Esophagus squamous epithelium (tissue), 5 donors: Measurements from ENCODE around the gene ZMPSTE24. TPM values are rescaled to one million over a fixed set of nuclear protein-coding genes. Genes with fewer than 3 reads are reported as not detected.

Source experiments
- DNase-seq: peaks from one replicate; lab custom pipeline; 2025; lab: John Stamatoyannopoulos, UW
- H3K27ac ChIP-seq, 4 donors: fragments of 200-600 bp; sonication (generic); one replicate each; pipeline ENCODE4 v1.5.1; 2016 to 2019; ENCODE audit warnings: mild to moderate bottlenecking in 1 of 4
- H3K27me3 ChIP-seq, 4 donors: fragments of 200-600 bp; sonication (generic); 1 replicate in 3 of 4; 2 replicates in 1 of 4; pipeline versions ENCODE4 v1.5.1 to v1.6.0; 2017 to 2021; ENCODE audit warnings: antibody characterized with exemption in 1 of 4
- H3K36me3 ChIP-seq, 3 donors: fragments of 200-600 bp; sonication (generic); one replicate each; pipeline ENCODE4 v1.5.1; 2016 to 2019
- H3K4me1 ChIP-seq, 3 donors: fragments of 200-600 bp; sonication (generic); one replicate each; pipeline ENCODE4 v1.5.1; 2017 to 2019
- H3K4me3 ChIP-seq, 4 donors: fragments of 200-600 bp; sonication (generic); 1 replicate in 3 of 4; 2 replicates in 1 of 4; pipeline ENCODE4 v1.5.1; 2016 to 2019; ENCODE audit warnings: mild to moderate bottlenecking in 2 of 4, moderate library complexity in 1 of 4
- H3K9me3 ChIP-seq, 3 donors: fragments of 200-600 bp; sonication (generic); one replicate each; pipeline ENCODE4 v1.5.1; 2016 to 2019
- CTCF ChIP-seq, 6 experiments: fragments of 450-650 bp in 4 of 6; fragments of 200-600 bp in 2 of 6; sonication (generic) in 2 of 6; IDR thresholded peaks; one replicate each; pipeline ENCODE4 v1.5.1; 2016 to 2019; ENCODE audit warnings: antibody characterized with exemption in 6 of 6, mild to moderate bottlenecking in 4 of 6, moderate library complexity in 4 of 6
- POLR2A ChIP-seq, 4 donors: fragments of 450-650 bp; IDR thresholded peaks; one replicate each; pipeline ENCODE4 v1.6.1; 2017; ENCODE audit warnings: antibody characterized with exemption in 4 of 4, mild to moderate bottlenecking in 4 of 4, moderate library complexity in 3 of 4
- WGBS, 2 donors: methylation state at CpG; one replicate each; pipeline ENCODE4 v1.1.5; 2018; 5-methylcytosine and 5-hydroxymethylcytosine counted together
- intact Hi-C: fragments of 100-400 bp; cut with DNase I; formaldehyde crosslinking; loops from one replicate; pipeline ENCODE4 v1.15.0; 2022
- total RNA-seq, 4 donors: library from RNA; depleted of rRNA; stranded (reverse); fragments of >200 nt; gene quantifications; one replicate each; pipeline ENCODE4 v1.1.0, GENCODE V29; 2016
- donor health status: DM: yes; HTN: yes; CAD: no.

Gene ZMPSTE24
- total RNA-seq, 4 donors from 2014 or later, result 26.2 to 47.1 (median 39.0) TPM

GRCh38 chr1:40248412-40248811 is 9.6 kb upstream of the ZMPSTE24 start:
- TF ChIP-seq CTCF (IDR thresholded peaks at IDR 0.05) (no peak), POLR2A (IDR thresholded peaks at IDR 0.05) (no peak)
- no peak for DNase-seq

DNA sequence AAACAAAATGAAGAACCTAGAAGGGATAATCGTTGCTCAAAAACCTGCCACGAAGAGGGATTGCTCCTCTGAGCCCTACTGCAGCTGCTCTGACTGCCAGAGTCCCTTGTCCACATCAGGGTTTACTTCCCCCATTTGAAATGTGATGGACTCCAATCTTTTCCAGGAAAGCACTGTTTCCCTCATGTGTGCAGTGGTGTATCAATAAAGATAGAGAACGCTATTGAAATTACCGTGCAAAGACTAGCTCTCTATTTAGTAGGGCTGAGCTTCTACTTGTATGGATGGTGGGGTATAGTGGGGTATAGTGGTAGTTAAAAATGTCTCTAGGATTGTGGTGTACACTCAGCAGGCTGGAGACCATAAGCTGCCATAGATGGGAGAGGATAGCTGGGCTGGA is 6.6 kb upstream of the ZMPSTE24 start:
- 75 to 80% methylated on average over 4 of the region's 4 CpGs for WGBS, 2 donors
- no peaks in the 10 kb centered on the region for H3K36me3 ChIP-seq
- intact Hi-C loops, result no loop called here
- H3K4me3 ChIP-seq, result no peak overlapping the region
- H3K27ac ChIP-seq, result no peak overlapping the region
- H3K27me3 ChIP-seq, result no peaks in the 10 kb centered on the region
- no peak for DNase-seq
- TF ChIP-seq POLR2A (IDR thresholded peaks at IDR 0.05) (no peak), CTCF (IDR thresholded peaks at IDR 0.05) (no peak)
- peaks cover under 1 to 14% (median under 1%) of the 10 kb centered on the region in 3 donors for H3K4me1 ChIP-seq
- H3K9me3 ChIP-seq, result no peaks in the 10 kb centered on the region

More at GRCh38 chr1:40248412-40248811, 9.6 kb upstream of the ZMPSTE24 start:
- Histone ChIP-seq H3K27me3 (no peaks in the 10 kb centered on the region), H3K9me3 (no peaks in the 10 kb centered on the region), H3K27ac (no peak overlapping the region), H3K36me3 (no peaks in the 10 kb centered on the region), H3K4me1 (no peaks in the 10 kb centered on the region), H3K4me3 (no peak overlapping the region)
- intact Hi-C loops, result no loop called here

- peaks cover 4 to 21% (median 5%) of the 10 kb centered on the region in 3 donors for H3K4me1 ChIP-seq
- WGBS, 2 donors, result 90 to 95% methylated on average over 2 of the region's 2 CpGs
- no peak overlapping the region for H3K4me3 ChIP-seq
- no peaks in the 10 kb centered on the region for H3K27me3 ChIP-seq
- no peaks in the 10 kb centered on the region for H3K36me3 ChIP-seq
- H3K9me3 ChIP-seq, result no peaks in the 10 kb centered on the region
- no peak for DNase-seq
- intact Hi-C loops, result no loop called here
- TF ChIP-seq POLR2A (IDR thresholded peaks at IDR 0.05) (no peak), CTCF (IDR thresholded peaks at IDR 0.05) (no peak)
- H3K27ac ChIP-seq, result no peak overlapping the region
Observed at GRCh38 chr1:40252601-40253000, 5.4 kb upstream of the ZMPSTE24 start.

- Histone ChIP-seq H3K4me1 (peaks cover 4 to 39% (median 17%) of the 10 kb centered on the region in 3 donors), H3K36me3 (peaks cover 0 to 4% (median 0%) of the 10 kb centered on the region in 3 donors), H3K9me3 (no peaks in the 10 kb centered on the region), H3K27ac (no peak overlapping the region), H3K27me3 (no peaks in the 10 kb centered on the region), H3K4me3 (no peak overlapping the region)
- intact Hi-C loops, result no loop called here
- TF ChIP-seq CTCF (IDR thresholded peaks at IDR 0.05) (no peak), POLR2A (IDR thresholded peaks at IDR 0.05) (no peak)
- DNase-seq, result no peak
Observed at GRCh38 chr1:40255231-40255630, 2.8 kb upstream of the ZMPSTE24 start.

GRCh38 chr1:40256401-40257084 is 1.5 kb upstream of the ZMPSTE24 start:
- 61 to 62% methylated on average over 6 of the region's 6 CpGs for WGBS, 2 donors
- no peak for DNase-seq

More at GRCh38 chr1:40256401-40257084, 1.5 kb upstream of the ZMPSTE24 start:
- H3K4me1 ChIP-seq, result peaks cover 4 to 44% (median 17%) of the 10 kb centered on the region in 3 donors
- peak overlapping the region; percentile 58 to 97 (median 87) for H3K4me3 ChIP-seq
- H3K27ac ChIP-seq, result peak overlapping the region; percentile 95 to 98 (median 96)
- TF ChIP-seq POLR2A (IDR thresholded peaks at IDR 0.05) (no peak), CTCF (IDR thresholded peaks at IDR 0.05) (no peak)
- no peaks in the 10 kb centered on the region for H3K27me3 ChIP-seq
- intact Hi-C loops, result no loop called here
- H3K36me3 ChIP-seq, result peaks cover 0 to 18% (median 6%) of the 10 kb centered on the region in 3 donors
- no peaks in the 10 kb centered on the region for H3K9me3 ChIP-seq
